ENCODE measurements around the gene OXSR1. TPM values are rescaled to one million over a fixed set of nuclear protein-coding genes. Genes with fewer than 3 reads are reported as not detected.
A peak's percentile ranks its signal among the peaks of the same experiment; 100 is the strongest.

OXSR1 gene
- total and polyA plus RNA-seq, 2 of the 13 experiments (the other 11 are each of a cell fraction or from before 2014, with no cell fraction given) = 27.4 to 32.6 TPM

DNA sequence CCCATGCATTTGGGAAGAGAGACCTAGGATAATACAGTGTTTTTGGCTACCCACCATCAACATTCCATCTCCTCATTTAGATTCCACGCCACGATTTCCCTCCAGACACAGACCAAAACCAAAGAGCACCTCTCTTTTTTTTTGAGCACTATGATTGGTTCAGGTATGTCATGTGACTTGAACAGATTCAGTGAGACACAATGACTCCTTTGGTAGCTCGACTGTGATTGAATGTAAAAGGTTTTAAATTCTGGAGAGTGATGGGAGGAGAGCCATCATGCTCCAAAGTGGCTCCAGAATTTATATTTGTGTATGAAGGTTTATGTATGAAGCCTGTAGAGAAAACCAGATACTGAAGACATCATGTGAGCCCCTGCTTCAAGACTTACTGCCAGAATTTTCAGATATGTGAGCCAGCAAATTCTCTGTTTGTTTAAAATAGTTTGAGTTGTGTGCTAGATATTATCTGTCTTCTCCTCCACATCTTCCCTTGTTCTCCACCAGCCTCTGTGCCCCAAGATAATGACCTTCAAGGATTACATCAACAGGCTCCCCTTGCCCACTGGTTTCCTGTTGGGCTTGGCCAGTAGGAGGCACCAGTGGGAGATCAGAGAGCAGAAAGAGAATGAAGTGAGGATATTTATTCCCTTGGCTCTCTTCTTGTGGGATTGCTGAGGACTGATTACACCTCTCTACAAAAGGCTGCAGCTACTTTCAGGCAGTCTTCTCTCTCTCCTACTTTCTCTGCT is 14.4 kb upstream of the OXSR1 start:
- Histone ChIP-seq H3K4me3 (replicated peaks in 1 of 3; ENCODE audit: insufficient read depth in 1 of 3, low read depth in 2 of 3, low read length in 3 of 3) (no peak overlapping the region), H3K9ac (ENCODE audit: insufficient read depth, low read depth, low read length) (no peak overlapping the region), H3K4me1 (ENCODE audit: insufficient read depth, low read length) (peaks cover 7% of the 10 kb centered on the region; the same call in 1 of the 2 replicates), H3K27me3 (ENCODE audit: control insufficient read depth in 1 of 2, insufficient read depth in 2 of 2, low read length in 2 of 2) (no peaks in the 10 kb centered on the region), H3K79me2 (ENCODE audit: insufficient read depth, low read length) (no peaks in the 10 kb centered on the region), H2AFZ (ENCODE audit: low read length) (no peak overlapping the region), H3K9me3 (ENCODE audit: low read length) (0 out of 2 replicates have a peak, but pooled peaks cover 9% of the 10 kb centered on the region), H3K4me2 (ENCODE audit: low read depth, low read length) (no peak overlapping the region), H3K36me3 (replicated peaks in 1 of 2; ENCODE audit: control insufficient read depth in 1 of 2, insufficient read depth in 2 of 2, low read length in 2 of 2) (no peaks in the 10 kb centered on the region), H4K20me1 (ENCODE audit: insufficient read depth, low read length) (no peaks in the 10 kb centered on the region), H3K27ac (ENCODE audit: extremely low read length, insufficient read depth, low read length) (no peak overlapping the region)
- ATAC-seq (no peak), FAIRE-seq (no peak), DNase-seq (ENCODE audit: low spot score) (no peak)
- CTCF ChIA-PET (ENCODE audit: low intra/inter-chr PET ratio, low total read pairs) = no interaction called here
- POLR2A ChIA-PET = interaction anchor here (2.0 kb wide), 1 partner anchor 14 kb away, joined by 5 read pairs; the partner anchor contains the start of gene OXSR1
- in situ Hi-C loops (cut with HindIII; ENCODE audit: extremely low pct_ligation_motif_present, low pct_unique_long_range_greater_than_20kb) = no loop called here
- 38% methylated on average over 3 of the region's 3 CpGs for WGBS (ENCODE audit: low lambda C conversion rate)
- intact Hi-C loops (cut with micrococcal nuclease; ENCODE audit: unreplicated experiment) = no loop called here
- TF ChIP-seq, protein P1, sequence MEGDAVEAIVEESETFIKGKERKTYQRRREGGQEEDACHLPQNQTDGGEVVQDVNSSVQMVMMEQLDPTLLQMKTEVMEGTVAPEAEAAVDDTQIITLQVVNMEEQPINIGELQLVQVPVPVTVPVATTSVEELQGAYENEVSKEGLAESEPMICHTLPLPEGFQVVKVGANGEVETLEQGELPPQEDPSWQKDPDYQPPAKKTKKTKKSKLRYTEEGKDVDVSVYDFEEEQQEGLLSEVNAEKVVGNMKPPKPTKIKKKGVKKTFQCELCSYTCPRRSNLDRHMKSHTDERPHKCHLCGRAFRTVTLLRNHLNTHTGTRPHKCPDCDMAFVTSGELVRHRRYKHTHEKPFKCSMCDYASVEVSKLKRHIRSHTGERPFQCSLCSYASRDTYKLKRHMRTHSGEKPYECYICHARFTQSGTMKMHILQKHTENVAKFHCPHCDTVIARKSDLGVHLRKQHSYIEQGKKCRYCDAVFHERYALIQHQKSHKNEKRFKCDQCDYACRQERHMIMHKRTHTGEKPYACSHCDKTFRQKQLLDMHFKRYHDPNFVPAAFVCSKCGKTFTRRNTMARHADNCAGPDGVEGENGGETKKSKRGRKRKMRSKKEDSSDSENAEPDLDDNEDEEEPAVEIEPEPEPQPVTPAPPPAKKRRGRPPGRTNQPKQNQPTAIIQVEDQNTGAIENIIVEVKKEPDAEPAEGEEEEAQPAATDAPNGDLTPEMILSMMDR (CRISPR knock-in tag; IDR thresholded peaks at IDR 0.05) = peak; percentile 20; the same call in 1 of the 2 replicates
- 0 out of 2 replicates have a peak, but pooled peaks have one; percentile 33 for TF ChIP-seq NFYC (CRISPR knock-in tag; IDR thresholded peaks at IDR 0.05)
- TF ChIP-seq ZNF143 (CRISPR knock-in tag; IDR thresholded peaks at IDR 0.05) = no peak
- no TSS peak for BruUV-seq (replicated peaks)

DNA sequence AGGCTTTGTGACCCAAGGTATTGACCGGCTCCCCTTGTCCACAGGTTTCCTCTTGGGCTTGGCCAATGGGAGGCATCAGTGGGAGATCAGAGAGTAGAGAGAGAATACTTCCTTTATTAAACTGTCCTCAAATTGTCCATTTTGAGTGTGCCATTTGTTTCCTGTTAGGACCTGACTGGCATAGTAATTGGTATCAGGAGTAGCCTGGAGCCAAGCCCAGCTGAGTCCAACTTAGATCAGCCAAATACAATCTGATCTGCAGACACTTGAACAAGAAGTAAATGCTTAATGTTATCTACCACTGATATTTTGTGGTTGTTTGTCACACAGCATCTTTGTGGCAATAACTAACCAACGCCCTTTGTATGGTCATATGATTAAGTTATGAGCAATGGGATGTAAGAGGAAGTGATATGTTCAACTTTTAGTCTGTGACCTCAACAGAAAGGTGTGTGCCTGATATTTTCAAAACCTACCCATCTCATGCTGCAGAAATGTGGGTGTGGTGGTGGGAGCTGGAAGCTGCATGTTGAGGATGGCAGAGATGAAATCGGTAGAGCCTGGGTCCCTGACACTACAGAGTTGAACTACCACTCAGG is 13.6 kb upstream of the OXSR1 start:
- no peak overlapping the region for H3K9ac ChIP-seq (ENCODE audit: insufficient read depth, low read depth, low read length)
- ChIA-PET POLR2A (interaction anchor here (2.0 to 2.8 kb wide), 2 partner anchors 13 to 15 kb away, joined by 5 to 12 read pairs; partner anchors contain the start of genes ACAA1 and OXSR1), CTCF (ENCODE audit: low intra/inter-chr PET ratio, low total read pairs) (no interaction called here)
- WGBS (ENCODE audit: low lambda C conversion rate) = 76% methylated on average over 3 of the region's 3 CpGs
- ATAC-seq (no peak), DNase-seq (ENCODE audit: low spot score) (no peak), FAIRE-seq (no peak)
- H3K79me2 ChIP-seq (ENCODE audit: insufficient read depth, low read length) = no peaks in the 10 kb centered on the region
- no peak for TF ChIP-seq TCF7L2 (IDR thresholded peaks at IDR 0.05; ENCODE audit: low read depth, low read length)
- no peak for TF ChIP-seq ZBTB7A (CRISPR knock-in tag; IDR thresholded peaks at IDR 0.05)
- TF ChIP-seq, protein P2, sequence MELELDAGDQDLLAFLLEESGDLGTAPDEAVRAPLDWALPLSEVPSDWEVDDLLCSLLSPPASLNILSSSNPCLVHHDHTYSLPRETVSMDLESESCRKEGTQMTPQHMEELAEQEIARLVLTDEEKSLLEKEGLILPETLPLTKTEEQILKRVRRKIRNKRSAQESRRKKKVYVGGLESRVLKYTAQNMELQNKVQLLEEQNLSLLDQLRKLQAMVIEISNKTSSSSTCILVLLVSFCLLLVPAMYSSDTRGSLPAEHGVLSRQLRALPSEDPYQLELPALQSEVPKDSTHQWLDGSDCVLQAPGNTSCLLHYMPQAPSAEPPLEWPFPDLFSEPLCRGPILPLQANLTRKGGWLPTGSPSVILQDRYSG (CRISPR knock-in tag; IDR thresholded peaks at IDR 0.05) = no peak
- no peak for TF ChIP-seq ZBTB3 (CRISPR knock-in tag; IDR thresholded peaks at IDR 0.05; ENCODE audit: borderline replicate concordance, low read depth)
- no peak for TF ChIP-seq RORA (CRISPR knock-in tag; IDR thresholded peaks at IDR 0.05)
- no peak for TF ChIP-seq SNRNP70 (IDR thresholded peaks at IDR 0.05; ENCODE audit: low read depth, low read length)
- TF ChIP-seq GATAD1 (CRISPR knock-in tag; IDR thresholded peaks at IDR 0.05) = no peak
- no peak for TF ChIP-seq KLF11 (CRISPR knock-in tag; IDR thresholded peaks at IDR 0.05)
- no peak overlapping the region for H3K4me3 ChIP-seq (replicated peaks in 1 of 3; ENCODE audit: insufficient read depth in 1 of 3, low read depth in 2 of 3, low read length in 3 of 3)
- no peaks in the 10 kb centered on the region for H3K36me3 ChIP-seq (replicated peaks in 1 of 2; ENCODE audit: control insufficient read depth in 1 of 2, insufficient read depth in 2 of 2, low read length in 2 of 2)
- no peak overlapping the region for H2AFZ ChIP-seq (ENCODE audit: low read length)
- 0 out of 2 replicates have a peak, but pooled peaks cover 2% of the 10 kb centered on the region for H3K9me3 ChIP-seq (ENCODE audit: low read length)
- intact Hi-C loops (cut with micrococcal nuclease; ENCODE audit: unreplicated experiment) = no loop called here
- H4K20me1 ChIP-seq (ENCODE audit: insufficient read depth, low read length) = no peaks in the 10 kb centered on the region
- H3K27ac ChIP-seq (ENCODE audit: extremely low read length, insufficient read depth, low read length) = no peak overlapping the region
- in situ Hi-C loops (cut with HindIII; ENCODE audit: extremely low pct_ligation_motif_present, low pct_unique_long_range_greater_than_20kb) = no loop called here
- no peaks in the 10 kb centered on the region for H3K27me3 ChIP-seq (ENCODE audit: control insufficient read depth in 1 of 2, insufficient read depth in 2 of 2, low read length in 2 of 2)
- peaks cover 7% of the 10 kb centered on the region; the same call in 1 of the 2 replicates for H3K4me1 ChIP-seq (ENCODE audit: insufficient read depth, low read length)
- BruUV-seq (replicated peaks) = no TSS peak
- no peak overlapping the region for H3K4me2 ChIP-seq (ENCODE audit: low read depth, low read length)
